NCI-H1092 (cell line): Measurements from ENCODE around the gene SPACA6.
A peak's percentile ranks its signal among the peaks of the same experiment; 100 is the strongest.
"Not testable (repeated sequence)": the region's sequence is repeated elsewhere in the genome, so short reads cannot be mapped to it uniquely, and the experiment has no call there.

ENCODE experiments used
- DNase-seq: peaks from one replicate; lab custom pipeline; 2025; lab: John Stamatoyannopoulos, UW

Gene SPACA6

DNA sequence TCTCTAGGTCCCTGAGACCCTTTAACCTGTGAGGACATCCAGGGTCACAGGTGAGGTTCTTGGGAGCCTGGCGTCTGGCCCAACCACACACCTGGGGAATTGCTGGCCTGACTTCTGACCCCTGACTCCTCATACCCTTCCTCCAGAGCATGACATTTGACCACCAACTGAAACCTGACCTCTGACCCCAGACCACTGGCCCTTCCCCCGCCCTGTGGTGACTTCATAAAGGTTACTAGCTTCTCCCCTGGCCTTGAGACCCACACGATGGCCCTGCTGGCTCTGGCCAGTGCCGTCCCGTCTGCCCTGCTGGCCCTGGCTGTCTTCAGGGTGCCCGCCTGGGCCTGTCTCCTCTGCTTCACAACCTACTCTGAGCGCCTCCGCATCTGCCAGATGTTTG, at the start of gene SPACA6:
Gene SPACA6 (plus strand): TSS at position 71 of the 400 bp plus-strand sequence. CDS start 197 bp downstream, at position 268.
- DNase-seq: no peak

DNA sequence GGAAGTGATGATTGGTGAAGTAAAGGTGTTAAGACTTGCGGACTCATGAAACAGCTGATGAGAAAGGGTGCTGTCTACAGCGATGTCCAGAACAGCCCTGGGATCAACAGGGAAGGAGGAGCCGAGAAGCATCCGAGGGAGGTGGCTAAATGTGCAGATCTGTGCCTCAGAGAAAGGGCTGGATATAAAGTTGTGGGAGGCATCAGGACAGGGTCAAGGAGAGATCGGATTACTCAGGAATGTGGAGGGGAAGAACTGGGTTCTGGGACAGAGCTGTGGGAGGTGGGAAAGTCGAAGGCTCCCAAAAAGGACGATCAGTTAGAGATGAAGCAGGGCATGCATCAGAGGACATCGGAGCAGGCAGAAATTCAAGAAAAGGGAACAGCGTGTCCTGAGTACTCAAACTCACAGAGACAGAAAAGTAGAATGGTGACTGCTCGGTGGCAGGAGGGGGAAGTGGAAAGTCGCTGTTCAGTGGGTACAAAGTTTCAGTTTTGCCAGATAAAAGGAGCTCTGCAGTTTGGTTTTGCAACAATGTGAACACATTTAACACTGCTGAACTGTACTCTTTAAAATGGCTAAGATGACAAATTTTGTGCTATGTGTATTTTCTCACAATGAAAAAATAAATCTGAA, 48.4 kb upstream of the SPACA6 start:
- DNase-seq: no peak

GRCh38 chr19:51646730-51647129, 46.4 kb upstream of the SPACA6 start, which contains the start of gene SIGLEC14:
TSS of gene SIGLEC14 (minus strand) at chr19:51646825. CDS start at chr19:51646759, 66 bp downstream.
- DNase-seq: not testable (repeated sequence)

DNA sequence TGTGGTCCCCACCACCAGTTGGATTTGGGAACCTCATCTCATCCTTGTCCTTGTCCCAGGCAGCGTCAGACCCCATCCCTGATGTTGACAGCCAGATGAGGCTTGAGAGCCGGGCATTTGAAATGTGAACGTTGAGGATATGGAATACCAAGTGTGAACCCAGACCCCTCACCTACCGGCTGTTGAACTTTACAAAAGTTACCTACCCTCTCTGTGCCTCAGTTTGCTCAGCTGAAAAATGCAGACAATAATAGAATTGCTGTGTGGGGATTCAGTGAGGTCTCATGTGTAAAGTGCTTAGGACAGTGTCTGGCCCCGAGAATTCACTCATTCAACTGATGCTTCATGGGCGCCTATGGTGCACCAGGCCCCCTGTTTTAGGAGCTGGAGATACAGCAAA, 45.8 kb upstream of the SPACA6 start:
- DNase-seq: no peak

- no peak for DNase-seq
These were observed 41.8 kb upstream of the SPACA6 start for GRCh38 chr19:51651216-51651846.

DNA sequence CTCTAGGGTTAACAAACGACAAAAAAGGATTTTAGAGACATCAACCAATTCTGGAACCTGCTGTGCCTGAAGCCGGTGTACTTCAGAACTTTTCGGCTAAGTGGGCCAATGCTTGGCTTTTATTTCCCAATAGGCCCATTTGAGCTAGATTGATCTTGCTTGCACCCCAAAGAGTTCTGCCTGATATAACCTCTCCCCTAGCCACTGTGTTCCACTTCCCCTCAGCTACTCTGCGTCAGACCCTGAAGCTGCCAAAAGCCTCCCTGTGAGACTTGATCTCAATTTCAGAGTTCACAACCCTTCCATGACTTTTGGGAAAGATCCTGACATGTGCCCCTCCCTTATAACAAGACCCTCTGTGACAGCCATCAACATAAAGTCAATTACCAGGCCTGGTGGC, 40.9 kb upstream of the SPACA6 start:
- DNase-seq: no peak

DNA sequence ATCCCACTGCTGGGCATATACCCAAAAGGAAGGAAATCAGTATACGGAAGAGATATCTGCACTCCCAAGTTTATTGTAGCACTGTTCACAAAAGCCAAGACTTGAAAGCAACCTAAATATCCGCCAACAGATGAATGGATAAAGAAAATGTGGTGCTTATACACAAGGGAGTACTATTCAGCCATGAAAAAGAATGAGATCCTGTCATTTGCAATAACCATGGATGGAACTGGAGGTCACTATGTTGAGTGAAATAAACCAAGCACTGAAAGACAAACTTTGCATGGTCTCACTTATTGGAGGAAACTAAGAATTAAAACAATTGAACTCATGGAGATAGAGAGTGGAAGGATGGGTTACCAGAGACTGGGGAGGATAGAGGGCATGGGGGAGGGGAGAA, 40.0 kb upstream of the SPACA6 start:
- DNase-seq: no peak

GRCh38 chr19:51654783-51655182, 38.3 kb upstream of the SPACA6 start:
- DNase-seq: no peak

DNA sequence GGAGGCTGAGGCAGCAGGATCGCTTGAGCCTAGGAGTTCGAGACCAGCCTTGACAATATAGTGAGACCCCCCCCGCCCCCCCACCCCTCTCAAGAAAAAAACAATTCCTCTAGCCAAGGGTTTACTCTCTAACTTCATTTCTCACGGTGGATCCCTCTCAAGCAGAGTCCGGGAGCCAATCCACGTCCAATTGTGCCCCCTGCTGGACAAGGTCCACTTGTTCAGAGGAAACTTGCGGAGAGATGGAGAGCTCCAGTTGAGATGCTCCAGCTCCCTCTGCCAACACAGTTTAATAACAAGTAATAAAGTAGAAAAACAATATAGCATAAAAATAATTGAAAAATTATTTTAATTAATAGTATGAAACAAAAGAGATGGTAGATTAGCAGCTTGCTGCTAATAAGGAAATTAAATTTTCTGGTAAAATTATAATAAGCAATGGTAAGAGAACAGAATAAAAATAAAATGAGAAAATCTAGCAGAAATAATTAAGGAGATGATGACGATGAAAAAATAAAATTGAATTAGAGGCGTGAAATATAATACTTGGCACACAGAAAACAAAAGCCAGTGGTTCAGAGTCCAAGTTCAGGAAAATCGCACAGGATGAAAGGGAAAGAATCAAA, 32.0 kb upstream of the SPACA6 start:
- peak; percentile 52 for DNase-seq

DNA sequence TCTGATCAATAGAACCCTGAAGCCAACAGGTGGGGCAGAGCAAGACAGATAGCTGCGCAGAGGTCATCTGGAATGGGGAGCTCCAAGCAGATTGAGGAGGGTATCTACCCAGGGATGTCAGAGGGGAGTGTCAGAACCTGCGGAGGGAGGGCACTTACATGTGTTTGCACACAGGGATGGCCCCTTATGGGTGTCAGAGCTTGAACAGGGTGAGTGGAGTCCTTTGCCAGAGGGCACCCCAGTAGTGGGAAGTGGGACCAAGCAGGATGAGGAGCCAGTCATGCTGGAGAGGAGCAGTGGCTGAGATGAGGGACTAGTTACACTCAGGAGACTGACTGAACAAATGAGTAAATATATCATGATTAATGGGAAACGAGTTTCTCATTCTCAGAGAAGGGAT, 29.5 kb upstream of the SPACA6 start:
- DNase-seq: no peak

DNA sequence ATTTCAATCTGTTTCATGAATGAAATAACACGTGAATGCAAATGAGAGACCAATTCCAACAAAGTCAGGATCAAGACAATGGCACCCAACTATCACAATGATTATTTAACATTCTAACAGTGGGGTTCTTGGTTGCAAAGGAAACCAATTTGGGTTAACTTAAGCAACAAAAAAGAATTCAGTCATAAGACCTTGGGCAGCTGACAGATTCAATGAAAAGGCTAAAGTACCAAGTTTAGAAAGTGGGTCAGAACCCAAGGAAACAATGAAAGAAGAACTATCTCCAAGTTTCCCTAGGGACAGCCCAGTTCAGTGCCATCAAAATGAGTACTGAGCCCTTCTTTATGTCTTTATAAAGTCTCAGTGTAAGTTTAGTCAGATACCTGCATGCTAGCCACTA, 29.0 kb upstream of the SPACA6 start:
- no peak for DNase-seq

DNA sequence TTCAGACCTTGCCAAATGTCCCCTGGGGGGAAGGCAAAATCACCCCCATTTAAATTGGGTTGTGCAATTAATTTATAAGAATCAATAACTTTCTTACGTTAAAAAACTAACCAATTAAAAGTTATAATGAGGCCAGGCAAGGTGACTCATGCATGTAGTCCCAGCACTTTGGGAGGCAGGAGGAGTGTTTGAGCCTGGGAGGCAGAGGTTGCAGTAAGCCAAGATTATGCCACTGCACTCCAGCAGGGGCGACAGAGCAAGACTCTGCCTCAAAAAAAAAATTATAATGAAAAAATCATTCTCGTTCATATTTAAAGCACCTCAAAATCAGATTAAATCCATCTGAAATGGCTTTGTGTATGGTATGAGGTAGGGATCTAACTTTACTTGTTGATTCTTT, 28.1 kb upstream of the SPACA6 start:
- DNase-seq: no peak

DNA sequence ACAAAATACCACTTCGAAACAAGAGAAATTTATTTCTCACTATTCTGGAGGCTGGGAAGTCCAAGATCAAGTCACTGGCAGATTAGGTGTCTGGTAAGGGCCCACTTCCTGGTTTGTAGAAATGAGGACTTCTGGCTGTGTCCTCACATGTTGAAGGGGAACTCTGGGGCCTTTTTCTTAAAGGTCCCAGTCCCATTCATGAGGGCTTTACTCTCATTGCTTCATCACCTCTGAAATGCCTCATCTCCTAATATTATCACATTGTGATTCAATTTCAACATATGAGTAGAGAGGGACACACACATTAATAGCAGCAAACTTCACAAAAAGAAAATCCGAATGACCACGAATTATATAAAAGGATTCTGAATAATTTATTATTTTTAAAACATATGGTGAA, 24.9 kb upstream of the SPACA6 start:
- DNase-seq: no peak

GRCh38 chr19:51675911-51676565, 17.1 kb upstream of the SPACA6 start:
- DNase-seq: not testable (repeated sequence)

GRCh38 chr19:51676566-51677083, 16.5 kb upstream of the SPACA6 start:
- DNase-seq: no peak

GRCh38 chr19:51680474-51680873, 12.7 kb upstream of the SPACA6 start:
- DNase-seq: no peak

DNA sequence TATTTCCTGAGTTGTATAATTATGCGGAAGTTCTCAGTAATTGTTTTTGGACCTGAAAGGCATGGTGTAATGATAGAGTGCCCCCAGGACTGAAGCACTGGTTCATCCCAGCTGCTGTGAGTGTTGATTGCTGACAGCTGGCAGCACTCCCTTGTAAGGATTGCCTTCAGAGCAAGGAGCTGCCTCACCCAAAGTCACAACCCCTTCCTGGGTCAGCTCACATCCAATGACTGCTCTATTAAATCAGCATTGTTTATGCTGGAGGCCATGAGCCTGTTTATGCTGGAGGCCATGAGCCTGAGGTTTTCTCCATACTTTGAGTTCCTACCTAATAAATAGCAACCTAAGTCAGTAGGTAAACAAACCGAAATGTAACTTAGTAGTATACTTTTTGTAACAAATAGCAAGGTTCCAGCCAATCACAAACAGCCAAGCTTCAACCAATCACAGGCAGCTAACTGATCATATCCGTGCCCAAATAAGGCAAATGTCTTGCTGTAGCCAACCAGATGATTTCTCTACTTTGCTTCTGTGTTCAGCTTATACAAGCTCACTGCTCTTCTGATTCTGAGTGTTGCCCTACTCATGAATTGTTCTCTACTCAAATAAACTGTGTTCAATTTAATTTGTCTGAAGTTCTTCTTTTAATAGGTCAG, 11.7 kb upstream of the SPACA6 start:
- no peak for DNase-seq

DNA sequence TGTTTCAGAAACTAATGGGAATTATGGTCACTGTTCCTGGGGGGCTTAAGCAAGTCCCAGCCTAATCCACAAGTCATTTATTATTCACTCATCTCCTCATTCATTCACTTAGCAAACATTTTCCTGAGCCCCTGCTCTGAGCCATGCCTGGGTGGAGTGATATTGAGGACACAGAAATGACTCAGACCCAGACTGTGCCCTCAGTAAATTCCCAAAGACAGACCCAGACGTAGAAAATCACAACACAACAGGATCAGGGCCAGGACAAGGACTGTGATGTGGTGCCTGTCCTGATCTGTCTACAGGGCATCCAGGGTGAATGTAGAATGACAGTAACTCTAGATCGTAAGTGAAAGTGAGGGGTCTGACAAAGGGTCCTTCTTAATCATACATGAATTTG, 7.0 kb upstream of the SPACA6 start:
- DNase-seq: no peak

- DNase-seq: no peak
These were observed 5.1 kb upstream of the SPACA6 start for GRCh38 chr19:51687791-51688670.

- DNase-seq: peak; percentile 75
These were observed 4.2 kb upstream of the SPACA6 start for GRCh38 chr19:51688671-51689571.
